SJCRH30 (cell line): ENCODE results near the gene PTPRK. TPM values are rescaled to one million over a fixed set of nuclear protein-coding genes. Genes with fewer than 3 reads are reported as not detected.

Experiments
- DNase-seq, 2 experiments: peaks; one replicate each; pipeline ENCODE4 v3.0.0-alpha.2; 2015 to 2020
- H3K27ac ChIP-seq: fragments of 250-450 bp; sonication (Bioruptor Pico); 2 replicates; pipeline ENCODE4 v1.5.1; 2020; ENCODE audit warnings: mild to moderate bottlenecking, moderate library complexity
- H3K27me3 ChIP-seq: fragments of 250-450 bp; sonication (Bioruptor Pico); 2 replicates; pipeline ENCODE4 v1.5.1; 2020; ENCODE audit warnings: mild to moderate bottlenecking, moderate library complexity
- H3K36me3 ChIP-seq: fragments of 250-450 bp; sonication (Bioruptor Pico); 2 replicates; pipeline ENCODE4 v1.5.1; 2020; ENCODE audit warnings: mild to moderate bottlenecking, moderate library complexity
- H3K4me1 ChIP-seq: fragments of 250-450 bp; sonication (Bioruptor Pico); 2 replicates; pipeline ENCODE4 v1.5.1; 2020; ENCODE audit warnings: mild to moderate bottlenecking, moderate library complexity
- H3K4me3 ChIP-seq: fragments of 250-450 bp; sonication (Bioruptor Pico); 2 replicates; pipeline ENCODE4 v1.5.1; 2020; ENCODE audit warnings: mild to moderate bottlenecking, moderate library complexity
- H3K9me3 ChIP-seq: fragments of 250-450 bp; sonication (Bioruptor Pico); replicated peaks from 2 replicates; pipeline ENCODE4 v1.5.1; 2020; ENCODE audit warnings: mild to moderate bottlenecking, moderate library complexity
- total RNA-seq: library from RNA; depleted of rRNA; stranded (reverse); fragments of >200 nt; shearing (Covaris generic); gene quantifications from 2 replicates; pipeline ENCODE4 v1.2.3, GENCODE V29; 2014

PTPRK gene
- total RNA-seq, 1 experiment from 2014 or later, result 31.4 TPM

GRCh38 chr6:128150376-128150775 lies 370.0 kb downstream of the PTPRK start:
- H3K27me3 ChIP-seq, result no peaks in the 10 kb centered on the region
- peak overlapping the region; percentile 76 for H3K27ac ChIP-seq
- peak; percentile 71 to 87 for DNase-seq
- H3K4me1 ChIP-seq, result peaks cover 17% of the 10 kb centered on the region
- no peaks in the 10 kb centered on the region; the same call in 1 of the 2 replicates for H3K36me3 ChIP-seq
- H3K9me3 ChIP-seq, result no peaks in the 10 kb centered on the region
- no peak overlapping the region for H3K4me3 ChIP-seq

- Histone ChIP-seq H3K27me3 (no peaks in the 10 kb centered on the region), H3K9me3 (no peaks in the 10 kb centered on the region), H3K27ac (peak overlapping the region; percentile 76), H3K36me3 (no peaks in the 10 kb centered on the region; the same call in 1 of the 2 replicates), H3K4me3 (no peak overlapping the region), H3K4me1 (peaks cover 17% of the 10 kb centered on the region)
- DNase-seq, result no peak
Measured at GRCh38 chr6:128149796-128150195, 370.6 kb downstream of the PTPRK start.

GRCh38 chr6:128144320-128144719 lies 376.1 kb downstream of the PTPRK start:
- Histone ChIP-seq H3K4me1 (no peaks in the 10 kb centered on the region; the same call in 1 of the 2 replicates), H3K4me3 (no peak overlapping the region), H3K27ac (no peak overlapping the region), H3K9me3 (no peaks in the 10 kb centered on the region), H3K36me3 (no peaks in the 10 kb centered on the region), H3K27me3 (no peaks in the 10 kb centered on the region)
- DNase-seq, result no peak

- Histone ChIP-seq H3K9me3 (no peaks in the 10 kb centered on the region), H3K27ac (no peak overlapping the region), H3K4me3 (no peak overlapping the region), H3K4me1 (no peaks in the 10 kb centered on the region), H3K27me3 (no peaks in the 10 kb centered on the region), H3K36me3 (no peaks in the 10 kb centered on the region)
- no peak for DNase-seq
Measured at GRCh38 chr6:128141932-128142331, 378.5 kb downstream of the PTPRK start.

GRCh38 chr6:128139519-128139918 lies 380.9 kb downstream of the PTPRK start:
- Histone ChIP-seq H3K27ac (no peak overlapping the region), H3K4me3 (no peak overlapping the region), H3K9me3 (no peaks in the 10 kb centered on the region), H3K4me1 (no peaks in the 10 kb centered on the region), H3K36me3 (no peaks in the 10 kb centered on the region), H3K27me3 (no peaks in the 10 kb centered on the region)
- no peak for DNase-seq

GRCh38 chr6:128138694-128139093 lies 381.7 kb downstream of the PTPRK start:
- Histone ChIP-seq H3K4me3 (no peak overlapping the region), H3K36me3 (no peaks in the 10 kb centered on the region), H3K27ac (no peak overlapping the region), H3K9me3 (no peaks in the 10 kb centered on the region), H3K4me1 (no peaks in the 10 kb centered on the region), H3K27me3 (no peaks in the 10 kb centered on the region)
- no peak for DNase-seq

GRCh38 chr6:128135325-128135724 lies 385.1 kb downstream of the PTPRK start:
- DNase-seq, result no peak
- H3K4me3 ChIP-seq, result no peak overlapping the region
- H3K27me3 ChIP-seq, result no peaks in the 10 kb centered on the region
- H3K36me3 ChIP-seq, result no peaks in the 10 kb centered on the region
- H3K9me3 ChIP-seq, result no peaks in the 10 kb centered on the region
- no peak overlapping the region for H3K27ac ChIP-seq
- no peaks in the 10 kb centered on the region for H3K4me1 ChIP-seq

- Histone ChIP-seq H3K9me3 (no peaks in the 10 kb centered on the region), H3K4me3 (no peak overlapping the region), H3K27me3 (no peaks in the 10 kb centered on the region), H3K36me3 (no peaks in the 10 kb centered on the region), H3K27ac (no peak overlapping the region), H3K4me1 (no peaks in the 10 kb centered on the region)
- DNase-seq, result no peak
Measured at GRCh38 chr6:128131566-128131965, 388.8 kb downstream of the PTPRK start.

GRCh38 chr6:128131036-128131435 lies 389.4 kb downstream of the PTPRK start:
- H3K9me3 ChIP-seq, result no peaks in the 10 kb centered on the region
- H3K27me3 ChIP-seq, result no peaks in the 10 kb centered on the region
- no peaks in the 10 kb centered on the region for H3K36me3 ChIP-seq
- no peak overlapping the region for H3K27ac ChIP-seq
- H3K4me1 ChIP-seq, result no peaks in the 10 kb centered on the region
- H3K4me3 ChIP-seq, result no peak overlapping the region
- no peak for DNase-seq

- Histone ChIP-seq H3K9me3 (no peaks in the 10 kb centered on the region), H3K27ac (no peak overlapping the region), H3K27me3 (no peaks in the 10 kb centered on the region), H3K4me1 (no peaks in the 10 kb centered on the region), H3K4me3 (no peak overlapping the region), H3K36me3 (no peaks in the 10 kb centered on the region)
- no peak for DNase-seq
Measured at GRCh38 chr6:128129679-128130078, 390.7 kb downstream of the PTPRK start.

GRCh38 chr6:128127650-128128049 lies 392.7 kb downstream of the PTPRK start:
- H3K27ac ChIP-seq, result no peak overlapping the region
- H3K36me3 ChIP-seq, result no peaks in the 10 kb centered on the region
- no peak for DNase-seq
- H3K27me3 ChIP-seq, result no peaks in the 10 kb centered on the region
- H3K4me1 ChIP-seq, result no peaks in the 10 kb centered on the region
- no peak overlapping the region for H3K4me3 ChIP-seq
- H3K9me3 ChIP-seq, result no peaks in the 10 kb centered on the region

- DNase-seq, result no peak
- Histone ChIP-seq H3K27me3 (no peaks in the 10 kb centered on the region), H3K27ac (no peak overlapping the region), H3K9me3 (no peaks in the 10 kb centered on the region), H3K4me3 (no peak overlapping the region), H3K36me3 (no peaks in the 10 kb centered on the region), H3K4me1 (no peaks in the 10 kb centered on the region)
Measured at GRCh38 chr6:128124713-128125112, 395.7 kb downstream of the PTPRK start.

- DNase-seq, result no peak
Measured at GRCh38 chr6:128121610-128122009, 398.8 kb downstream of the PTPRK start.

GRCh38 chr6:128121190-128121589 lies 399.2 kb downstream of the PTPRK start:
- H3K27ac ChIP-seq, result no peak overlapping the region
- peaks cover 8% of the 10 kb centered on the region; the same call in 1 of the 2 replicates for H3K4me1 ChIP-seq
- no peak overlapping the region for H3K4me3 ChIP-seq
- no peaks in the 10 kb centered on the region for H3K9me3 ChIP-seq
- no peak for DNase-seq
- no peaks in the 10 kb centered on the region for H3K36me3 ChIP-seq
- H3K27me3 ChIP-seq, result no peaks in the 10 kb centered on the region

More at GRCh38 chr6:128121610-128122009, 398.8 kb downstream of the PTPRK start:
- no peaks in the 10 kb centered on the region for H3K27me3 ChIP-seq
- no peaks in the 10 kb centered on the region for H3K9me3 ChIP-seq
- no peak overlapping the region for H3K27ac ChIP-seq
- no peak overlapping the region for H3K4me3 ChIP-seq
- H3K4me1 ChIP-seq, result peaks cover 8% of the 10 kb centered on the region; the same call in 1 of the 2 replicates
- H3K36me3 ChIP-seq, result no peaks in the 10 kb centered on the region

- DNase-seq, result peak in 1 of 2 experiments; percentile 43
- no peaks in the 10 kb centered on the region for H3K9me3 ChIP-seq
- H3K27ac ChIP-seq, result no peak overlapping the region
Measured at GRCh38 chr6:128118401-128118800, 402.0 kb downstream of the PTPRK start.

GRCh38 chr6:128117916-128118315 lies 402.5 kb downstream of the PTPRK start:
- no peak for DNase-seq
- no peak overlapping the region for H3K27ac ChIP-seq
- no peaks in the 10 kb centered on the region for H3K27me3 ChIP-seq

More at GRCh38 chr6:128118401-128118800, 402.0 kb downstream of the PTPRK start:
- Histone ChIP-seq H3K36me3 (no peaks in the 10 kb centered on the region), H3K27me3 (no peaks in the 10 kb centered on the region), H3K4me3 (no peak overlapping the region), H3K4me1 (peaks cover 8% of the 10 kb centered on the region; the same call in 1 of the 2 replicates)

More at GRCh38 chr6:128117916-128118315, 402.5 kb downstream of the PTPRK start:
- no peak overlapping the region for H3K4me3 ChIP-seq
- no peaks in the 10 kb centered on the region for H3K9me3 ChIP-seq
- H3K4me1 ChIP-seq, result peaks cover 8% of the 10 kb centered on the region; the same call in 1 of the 2 replicates
- no peaks in the 10 kb centered on the region for H3K36me3 ChIP-seq
